Tongue (tissue), 2 donors: ENCODE data around the gene MEIS3. TPM values are rescaled to one million over a fixed set of nuclear protein-coding genes. Genes with fewer than 3 reads are reported as not detected.
"Not testable (repeated sequence)": the region's sequence is repeated elsewhere in the genome, so short reads cannot be mapped to it uniquely, and the experiment has no call there.

Experiments
- DNase-seq: peaks from one replicate; pipeline ENCODE4 v3.0.0-alpha.2; 2015
- total RNA-seq: library from RNA; depleted of rRNA; stranded (reverse); fragments of >200 nt; gene quantifications from one replicate; pipeline ENCODE4 v1.2.3, GENCODE V29; 2014

The MEIS3 gene
- total RNA-seq, 1 donor from 2014 or later = 9.9 TPM

DNA sequence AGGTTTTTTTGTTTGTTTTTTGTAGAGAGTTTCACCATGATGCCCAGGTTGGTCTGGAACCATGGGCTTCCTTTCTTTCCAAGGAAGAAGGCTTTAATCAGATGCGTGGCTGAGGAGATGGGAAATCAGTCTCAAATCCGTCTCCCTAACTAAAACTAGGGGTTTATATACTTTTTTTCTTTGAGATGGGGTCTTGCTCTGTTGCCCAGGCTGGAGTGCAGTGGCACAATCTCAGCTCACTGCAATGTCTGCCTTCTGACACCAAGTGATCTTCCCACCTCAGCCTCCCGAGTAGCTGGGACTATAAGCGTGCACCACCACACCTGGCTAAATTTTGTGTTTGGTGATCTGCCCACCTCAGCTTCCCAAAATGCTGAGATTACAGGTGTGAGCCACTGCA lies 34.8 kb downstream of the MEIS3 start:
- DNase-seq = not testable (repeated sequence)

DNA sequence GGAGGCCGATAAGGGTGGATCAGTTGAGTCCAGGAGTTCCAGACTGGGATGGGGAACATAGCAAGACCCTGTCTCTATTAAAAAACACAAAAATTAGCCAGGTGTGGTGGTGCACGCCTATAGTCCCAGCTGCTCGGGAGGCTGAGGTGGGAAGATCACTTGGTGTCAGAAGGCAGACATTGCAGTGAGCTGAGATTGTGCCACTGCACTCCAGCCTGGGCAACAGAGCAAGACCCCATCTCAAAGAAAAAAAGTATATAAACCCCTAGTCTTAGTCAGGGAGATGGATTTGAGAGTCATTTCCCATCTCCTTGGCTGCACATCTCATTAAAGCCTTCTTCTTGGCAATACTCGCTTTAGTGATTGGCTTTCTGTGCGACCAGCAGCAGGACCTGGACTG lies 35.4 kb downstream of the MEIS3 start:
- not testable (repeated sequence) for DNase-seq

DNA sequence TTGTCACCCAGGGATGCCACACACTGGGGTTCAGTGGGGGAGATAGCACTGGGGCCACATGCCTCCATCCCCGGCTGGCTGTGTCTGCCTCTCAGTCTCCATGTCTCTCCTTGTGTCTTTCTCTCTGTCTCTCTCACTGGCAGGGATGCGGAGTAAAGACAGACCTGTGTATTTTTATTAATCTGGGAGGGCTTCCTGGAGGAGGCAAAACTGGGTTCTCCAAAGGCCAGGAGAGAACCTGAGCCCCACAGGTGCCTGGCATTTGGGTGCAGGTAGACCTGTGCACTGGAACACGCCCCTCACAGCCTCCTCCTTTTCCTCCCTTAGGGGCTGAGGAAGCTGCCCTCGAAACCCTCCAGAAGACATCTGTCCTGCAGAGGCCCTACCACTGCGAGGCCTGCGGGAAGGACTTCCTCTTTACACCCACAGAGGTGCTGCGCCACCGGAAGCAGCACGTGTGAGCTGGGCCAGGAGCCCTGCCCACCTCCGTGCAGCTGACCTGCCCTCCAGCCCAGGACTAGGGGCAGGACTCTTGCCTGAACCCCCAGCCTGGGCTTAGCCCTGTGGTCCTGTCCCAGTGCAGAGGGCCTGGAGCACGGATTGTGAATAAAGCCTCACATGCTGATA lies 37.6 kb downstream of the MEIS3 start:
- DNase-seq = no peak

DNA sequence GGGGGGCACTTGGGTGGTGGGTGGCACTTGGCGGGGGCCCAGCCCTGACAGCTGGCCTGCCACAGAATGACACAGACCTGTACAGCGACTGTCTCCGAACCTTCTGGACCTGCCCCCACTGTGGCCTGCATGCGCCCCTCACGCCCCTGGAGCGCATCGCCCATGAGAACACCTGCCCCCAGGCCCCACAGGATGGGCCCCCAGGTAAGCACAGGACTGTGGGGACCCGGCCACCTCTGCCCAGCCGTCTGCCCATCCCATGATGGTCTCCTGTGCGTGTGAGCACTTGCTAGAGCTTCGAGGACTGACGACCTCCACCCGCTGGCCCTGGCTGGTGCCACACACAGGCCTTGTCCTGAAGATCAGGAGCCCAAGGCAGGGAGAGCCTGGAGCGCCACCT lies 38.2 kb downstream of the MEIS3 start:
- DNase-seq = no peak

DNA sequence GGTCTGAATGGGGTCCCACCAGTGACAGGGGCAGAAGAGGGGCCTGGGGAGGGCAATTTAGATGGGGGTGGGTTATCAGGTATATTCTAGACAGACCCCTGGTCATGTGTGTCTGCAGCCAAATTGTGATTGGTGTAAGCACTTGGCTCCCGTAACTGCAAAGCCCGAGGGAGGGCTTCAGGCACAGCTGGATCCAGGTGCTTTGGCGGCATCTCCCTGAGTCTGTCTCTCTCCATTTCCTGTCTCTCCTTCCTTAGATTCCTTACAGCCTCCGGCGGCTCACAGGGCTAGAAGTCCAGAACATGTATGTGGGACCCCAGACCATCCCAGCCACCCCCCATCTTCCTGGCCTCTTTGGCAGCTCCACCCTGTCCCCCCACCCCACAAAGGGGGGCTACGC lies 38.8 kb downstream of the MEIS3 start:
- DNase-seq = no peak

DNA sequence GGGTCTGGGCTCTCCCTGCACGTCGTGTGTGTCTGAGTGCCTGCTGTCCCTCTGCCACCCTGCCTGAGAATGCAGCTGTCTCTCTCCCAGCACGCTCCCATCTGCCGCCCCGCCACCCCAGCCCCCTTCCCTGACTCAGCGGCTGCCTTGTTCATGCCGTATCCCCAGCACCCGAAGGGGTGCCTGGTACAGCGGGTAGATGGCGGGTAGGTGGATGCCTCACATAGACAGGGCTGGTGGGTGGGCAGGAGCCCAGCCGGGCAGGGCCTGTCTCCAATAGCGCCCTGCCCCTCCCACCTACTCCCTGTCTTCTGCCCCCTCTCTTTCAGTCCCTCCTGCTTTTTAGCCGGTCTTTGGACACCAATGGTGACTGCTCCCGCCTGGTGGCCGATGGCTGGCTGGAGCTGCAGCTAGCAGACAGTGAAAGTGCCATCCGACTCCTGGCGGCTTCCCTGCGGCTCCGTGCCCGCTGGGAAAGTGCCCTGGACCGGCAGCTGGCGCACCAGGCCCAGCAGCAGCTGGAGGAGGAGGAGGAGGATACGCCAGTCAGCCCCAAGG lies 39.9 kb downstream of the MEIS3 start:
- peak; percentile 72 for DNase-seq

DNA sequence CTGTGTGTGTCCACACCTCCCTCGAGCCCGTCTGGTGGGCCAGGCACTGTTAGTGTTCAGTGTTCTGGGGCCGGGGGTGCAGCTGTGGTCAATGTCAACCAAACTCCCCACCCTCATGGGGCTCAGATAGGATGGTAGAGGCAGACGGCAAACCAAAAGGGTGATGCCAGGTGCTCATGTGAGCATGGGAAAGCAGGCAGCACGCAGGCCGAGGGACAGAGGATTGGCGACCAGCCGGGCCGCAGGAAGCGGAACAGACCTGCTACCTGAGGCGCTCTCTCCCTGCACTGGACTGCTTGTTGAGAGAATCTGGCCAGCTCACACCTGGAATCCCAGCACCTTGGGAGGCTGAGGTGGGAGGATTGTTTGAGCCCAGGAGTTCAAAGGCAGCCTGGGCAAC lies 41.1 kb downstream of the MEIS3 start:
- DNase-seq = no peak

DNA sequence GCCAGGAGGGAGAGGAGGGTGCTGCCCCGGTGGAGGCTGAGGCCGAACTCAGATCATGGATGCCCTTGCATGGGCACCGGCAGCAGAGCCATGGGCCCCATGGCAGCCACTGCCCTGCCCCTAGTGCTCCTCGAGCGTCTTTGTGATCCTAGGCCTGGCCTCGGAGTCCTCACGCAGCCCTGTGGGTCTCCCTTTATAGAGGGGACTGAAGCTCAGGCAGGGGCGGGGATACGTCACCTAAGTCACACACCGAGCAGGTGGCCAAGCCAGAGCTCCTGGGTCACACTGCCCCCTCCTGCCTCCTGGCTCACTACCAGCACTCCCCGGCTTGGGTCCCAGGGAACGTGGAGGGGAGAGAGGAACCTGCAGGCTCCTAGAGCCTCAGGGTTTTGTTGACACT lies 41.5 kb downstream of the MEIS3 start:
- no peak for DNase-seq

DNA sequence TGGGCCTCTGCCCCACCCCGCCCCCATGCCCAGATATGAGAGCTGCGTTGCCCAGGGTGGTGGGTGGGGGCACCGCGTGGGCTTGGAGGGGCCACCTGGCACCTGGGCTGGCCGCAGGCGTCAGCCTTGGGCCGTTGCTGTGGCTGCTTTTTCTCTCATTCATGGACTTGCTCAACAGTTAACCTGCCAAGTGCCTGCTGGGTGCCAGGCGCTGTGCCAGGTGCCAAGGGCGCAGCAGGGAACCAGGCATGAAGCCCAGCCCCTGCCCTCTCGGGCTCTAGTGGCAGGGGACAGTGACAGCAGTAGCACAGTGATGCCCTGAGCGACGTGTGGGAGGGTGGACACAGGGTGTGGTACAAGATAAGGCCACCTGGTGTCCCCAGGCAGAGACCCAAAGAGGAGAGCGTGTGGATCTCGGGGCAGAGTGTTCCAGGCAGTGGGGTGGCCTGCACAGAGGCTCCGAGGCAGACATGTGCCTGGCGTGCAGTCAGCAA lies 42.1 kb downstream of the MEIS3 start:
- no peak for DNase-seq

DNA sequence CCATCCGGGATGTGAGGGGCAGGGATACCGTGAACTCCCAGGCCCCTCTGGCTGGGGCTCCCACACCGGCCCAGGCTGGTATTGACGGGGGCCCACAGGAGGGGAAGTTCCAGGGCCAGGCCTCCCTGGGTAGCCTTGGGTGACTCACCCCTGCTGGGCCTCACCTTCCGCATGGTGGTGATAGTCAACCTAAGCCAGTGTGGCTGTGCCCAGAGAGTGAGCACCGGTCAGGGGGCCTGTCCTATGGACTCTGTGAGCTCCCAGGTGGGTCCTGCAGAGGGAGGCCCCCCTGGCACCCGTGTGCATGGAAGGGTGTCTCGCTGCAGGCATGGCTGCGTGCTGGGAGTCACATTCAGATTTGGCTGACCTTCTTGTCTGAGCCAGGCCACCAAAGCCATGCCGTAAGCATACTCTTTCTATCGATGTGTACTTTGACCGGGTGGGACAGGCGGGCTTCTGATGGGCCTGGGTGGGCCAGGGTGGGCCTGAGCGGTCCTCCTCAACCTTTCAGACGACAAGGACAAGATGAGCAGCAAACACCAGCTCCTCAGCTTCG lies 42.7 kb downstream of the MEIS3 start:
- no peak for DNase-seq

DNA sequence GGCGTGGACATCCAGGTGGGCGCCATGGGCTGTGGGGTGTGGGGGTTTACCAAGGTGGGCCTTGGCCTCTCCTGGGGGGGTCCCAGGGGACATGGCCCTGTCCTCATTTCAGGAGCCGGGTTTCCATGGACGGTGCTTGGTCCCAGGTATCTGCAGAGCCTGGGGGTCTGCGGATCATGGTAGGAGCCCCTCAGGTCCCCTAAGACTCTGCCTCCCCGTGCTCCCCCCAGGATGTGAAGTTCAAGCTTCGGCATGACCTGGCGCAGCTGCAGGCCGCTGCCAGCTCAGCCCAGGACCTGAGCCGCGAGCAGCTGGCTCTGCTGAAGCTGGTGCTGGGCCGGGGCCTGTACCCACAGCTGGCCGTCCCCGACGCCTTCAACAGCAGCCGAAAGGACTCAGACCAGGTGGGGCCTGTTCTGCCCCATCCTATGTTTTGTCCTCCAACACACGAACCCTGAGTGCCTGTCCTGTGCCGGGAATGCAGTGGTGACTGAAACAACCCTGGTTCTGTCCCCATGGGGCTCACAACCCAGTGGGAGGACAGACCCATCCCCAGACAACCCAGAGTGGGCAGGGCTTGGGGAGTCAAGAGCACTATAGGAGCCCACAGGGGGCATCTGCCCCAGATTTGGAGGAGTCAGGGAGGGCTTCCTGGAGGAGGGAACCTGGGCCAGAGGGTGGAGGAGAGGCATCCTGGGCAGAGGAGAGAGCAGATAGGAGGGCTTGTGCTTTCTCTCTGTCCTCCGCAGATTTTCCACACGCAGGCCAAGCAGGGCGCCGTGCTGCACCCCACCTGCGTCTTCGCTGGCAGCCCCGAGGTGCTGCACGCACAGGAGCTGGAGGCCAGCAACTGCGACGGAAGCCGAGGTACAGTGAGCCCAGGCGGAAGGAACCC lies 43.4 kb downstream of the MEIS3 start:
- DNase-seq = no peak

DNA sequence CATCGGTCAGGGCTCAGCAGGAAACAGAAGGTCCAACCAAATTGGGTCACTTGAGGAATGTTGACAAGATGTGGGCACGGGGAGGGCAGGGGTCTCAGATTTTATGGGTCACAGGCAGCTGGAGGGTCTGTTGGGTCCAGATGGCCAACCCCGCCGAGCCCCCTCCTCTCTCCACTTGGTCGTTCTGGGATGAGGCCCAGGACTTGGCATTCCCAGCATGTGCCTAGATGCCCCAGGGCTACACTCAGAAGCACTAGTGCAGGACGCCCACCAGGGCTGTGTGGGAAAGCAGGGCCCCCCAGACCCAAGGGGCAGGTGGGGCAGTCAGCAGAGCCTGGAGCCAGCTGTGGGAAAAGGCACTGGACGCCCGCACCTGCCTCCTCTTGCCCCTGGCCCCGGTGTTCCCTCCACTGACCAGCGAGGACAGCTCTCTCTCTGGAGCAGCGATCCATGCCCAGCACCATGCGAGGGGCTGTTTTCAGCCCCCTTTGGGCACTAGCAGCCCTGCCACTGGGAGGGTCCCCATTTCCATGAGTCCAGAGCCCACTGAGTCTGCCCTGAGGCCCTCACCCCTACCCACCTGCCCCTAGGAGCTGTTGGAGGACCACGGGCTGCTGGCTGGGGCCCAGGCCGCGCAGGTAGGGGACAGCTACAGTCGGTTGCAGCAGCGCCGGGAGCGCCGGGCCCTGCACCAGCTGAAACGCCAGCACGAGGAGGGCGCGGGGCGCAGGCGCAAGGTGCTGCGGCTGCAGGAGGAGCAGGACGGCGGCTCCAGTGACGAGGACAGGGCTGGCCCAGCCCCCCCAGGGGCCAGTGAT lies 44.2 kb downstream of the MEIS3 start:
- DNase-seq = no peak

DNA sequence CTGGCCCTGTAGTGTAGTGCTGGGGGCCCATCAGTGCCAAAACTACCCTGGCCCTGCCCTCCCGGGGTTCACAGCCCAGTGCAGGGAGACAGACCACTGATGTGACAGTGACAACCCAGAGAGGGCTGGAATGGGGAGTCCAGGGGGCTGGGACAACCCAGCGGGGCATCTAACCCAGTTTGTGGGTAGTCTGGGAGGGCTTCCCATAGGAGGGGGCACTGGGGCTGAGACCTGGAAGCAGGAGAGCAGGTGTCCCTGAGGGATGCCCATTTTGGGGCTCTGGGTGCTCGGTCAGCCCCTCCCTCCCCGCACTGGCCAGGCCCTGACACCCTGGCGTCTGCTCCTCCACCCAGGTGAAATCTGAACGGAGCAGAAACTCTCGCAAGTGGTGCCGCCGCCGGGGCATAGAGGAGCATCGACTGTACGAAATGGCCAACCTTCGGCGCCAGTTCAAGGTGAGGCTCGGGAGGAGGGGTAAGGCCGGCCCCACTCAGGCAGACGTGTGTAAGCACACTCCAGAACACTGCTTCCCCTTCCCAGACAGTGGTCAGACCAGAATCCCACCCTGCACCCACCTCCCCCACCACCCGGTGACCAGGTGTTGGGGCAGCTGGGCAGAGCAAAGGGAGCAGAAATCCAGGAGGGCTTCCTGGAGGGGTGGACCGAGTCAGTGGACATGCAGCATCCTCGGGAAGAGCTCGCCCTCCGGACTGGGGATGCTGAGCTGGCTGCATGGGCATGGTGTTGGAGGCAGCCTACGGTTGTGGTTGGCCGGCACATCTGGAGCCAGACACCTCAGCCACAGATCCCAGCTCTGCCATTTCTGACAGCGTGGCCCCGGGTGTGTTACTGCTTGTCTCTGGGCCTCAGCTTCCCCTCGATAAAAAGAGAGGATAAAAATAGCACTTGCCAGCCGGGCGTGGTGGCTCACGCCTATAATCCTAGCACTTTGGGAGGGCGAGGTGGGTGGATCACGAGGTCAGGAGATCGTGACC lies 45.8 kb downstream of the MEIS3 start:
- no peak for DNase-seq

DNA sequence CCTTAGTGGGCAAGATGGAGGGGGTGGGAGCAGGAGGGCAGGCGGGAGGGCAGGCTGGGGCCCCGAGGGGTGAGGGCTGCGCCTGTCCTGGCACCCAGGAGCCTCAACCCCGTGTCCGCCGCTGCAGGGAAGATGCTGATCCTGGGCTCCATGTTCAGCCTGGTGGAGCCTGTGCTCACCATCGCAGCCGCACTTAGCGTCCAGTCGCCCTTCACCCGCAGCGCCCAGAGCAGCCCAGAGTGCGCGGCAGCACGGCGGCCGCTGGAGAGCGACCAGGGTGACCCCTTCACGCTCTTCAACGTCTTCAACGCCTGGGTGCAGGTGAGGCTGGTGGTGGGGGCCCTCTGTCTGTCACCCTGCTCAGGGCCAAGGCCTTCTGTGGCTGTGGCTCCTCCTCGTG lies 46.7 kb downstream of the MEIS3 start:
- DNase-seq = no peak

DNA sequence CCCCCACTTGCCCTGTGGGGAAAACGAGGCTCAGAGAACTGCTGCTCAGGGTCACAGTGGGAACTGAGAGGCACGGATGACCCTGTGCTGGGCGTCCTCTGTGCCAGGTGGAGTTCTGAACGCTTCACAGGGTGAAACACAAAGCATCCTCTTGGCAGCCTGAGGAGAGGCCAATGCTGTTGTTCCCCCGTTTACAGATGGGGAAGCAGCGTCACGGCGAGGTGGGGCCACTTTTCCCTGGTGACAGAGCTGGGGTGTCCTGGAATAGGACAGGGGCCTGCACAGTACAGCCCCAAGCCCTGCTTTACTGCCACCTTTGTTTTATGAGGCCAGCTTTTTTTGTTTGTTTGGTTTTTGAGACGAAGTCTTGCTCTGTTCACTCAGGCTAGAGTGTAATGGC lies 48.1 kb downstream of the MEIS3 start:
- no peak for DNase-seq

DNA sequence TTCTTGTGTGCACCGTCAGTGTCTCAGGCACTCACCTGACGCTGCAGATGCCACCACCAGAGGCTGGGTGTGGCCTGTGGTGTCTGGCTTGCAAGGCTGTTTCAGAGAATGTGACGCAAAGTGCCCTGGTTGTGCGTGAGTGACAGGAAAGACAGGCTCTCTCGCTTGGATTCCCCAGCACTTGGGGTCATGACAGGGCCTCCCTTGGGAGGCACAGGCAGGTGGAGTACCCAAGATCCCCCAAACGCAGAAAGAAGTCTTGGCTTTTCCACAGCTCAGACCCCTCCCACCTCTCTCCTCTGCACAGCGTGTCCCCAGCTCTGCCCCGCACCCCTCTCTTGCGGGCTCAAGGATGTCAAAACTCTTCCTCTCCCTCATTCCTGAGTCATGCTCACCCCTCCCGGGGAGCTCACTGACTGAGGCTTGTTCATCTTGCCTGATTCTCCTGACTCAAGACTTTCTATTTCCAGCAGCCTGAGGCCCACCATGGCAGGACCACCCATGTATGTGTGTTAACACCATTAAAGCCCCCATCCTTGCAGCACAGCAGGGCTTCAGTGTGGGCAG lies 49.2 kb downstream of the MEIS3 start:
- DNase-seq = no peak

DNA sequence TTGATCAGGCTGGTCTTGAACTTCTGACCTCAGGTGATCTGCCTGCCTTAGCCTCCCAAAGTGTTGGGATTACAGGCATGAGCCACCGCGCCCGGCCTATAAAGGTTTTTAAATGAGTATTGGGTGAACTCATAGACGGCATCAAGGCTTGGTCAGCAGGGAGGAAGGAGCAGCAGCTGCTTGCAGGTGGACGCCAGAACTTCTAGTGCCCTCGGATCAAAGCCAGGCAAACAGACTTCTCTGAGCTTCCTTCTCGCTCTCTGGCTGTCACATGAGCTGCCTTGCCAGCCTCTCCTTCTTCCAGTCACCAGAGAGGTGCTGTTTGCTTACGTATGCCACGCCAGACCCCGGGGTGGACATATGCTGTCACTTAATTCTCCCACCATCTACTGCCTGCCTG lies 53.9 kb downstream of the MEIS3 start:
- DNase-seq = not testable (repeated sequence)

DNA sequence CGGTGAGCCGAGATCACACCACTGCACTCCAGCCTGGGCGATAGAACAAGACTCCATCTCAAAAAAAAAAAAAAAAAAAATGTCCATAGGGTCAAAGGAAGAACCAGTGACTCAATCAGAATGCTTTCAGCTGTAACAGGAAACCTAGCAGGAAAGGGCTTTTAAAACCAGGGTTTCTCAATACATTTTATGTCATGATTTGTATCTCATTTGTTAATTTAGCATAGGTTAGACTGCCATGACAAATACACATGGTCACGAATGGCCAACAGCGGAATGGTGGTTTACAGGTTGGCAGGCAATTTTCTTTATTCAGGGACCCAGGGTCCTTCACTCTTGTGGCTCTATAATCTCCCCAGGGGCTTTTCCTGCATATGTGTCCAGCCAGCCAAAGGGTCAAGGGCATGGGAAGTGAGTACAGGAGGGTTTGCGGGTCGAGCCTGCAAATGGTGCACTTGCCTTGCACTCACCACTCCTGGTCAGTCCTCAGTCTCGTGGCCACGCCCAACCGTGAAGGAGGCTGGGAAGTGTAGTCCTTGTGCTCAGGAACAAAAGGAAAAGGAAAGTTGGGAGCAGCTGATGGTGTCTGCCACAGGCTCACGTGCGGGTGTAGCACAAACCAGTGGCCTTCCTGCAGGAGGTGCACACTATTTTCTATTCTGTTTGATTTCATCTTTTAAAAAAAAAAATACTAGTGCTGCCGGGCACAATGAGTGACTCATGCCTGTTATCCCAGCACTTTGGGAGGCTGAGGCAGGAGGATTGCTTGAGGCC lies 55.4 kb downstream of the MEIS3 start:
- no peak for DNase-seq

DNA sequence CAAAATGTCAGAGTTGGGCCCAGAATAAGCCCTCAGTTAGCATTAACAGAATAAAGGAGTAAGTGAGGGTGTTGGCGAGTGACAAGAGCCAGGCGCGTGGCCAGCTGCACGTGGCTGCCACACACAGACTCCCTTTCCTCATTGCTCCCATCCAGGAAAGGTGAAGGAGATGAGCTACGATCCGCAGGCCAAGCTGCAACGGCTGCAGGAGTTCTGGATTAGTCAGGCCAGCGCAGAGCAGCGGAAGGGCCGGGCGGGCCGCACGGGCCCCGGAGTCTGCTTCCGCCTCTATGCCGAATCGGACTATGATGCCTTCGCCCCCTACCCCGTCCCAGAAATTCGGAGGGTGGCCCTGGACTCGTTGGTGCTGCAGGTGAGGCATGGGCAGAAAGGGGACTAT lies 57.0 kb downstream of the MEIS3 start:
- no peak for DNase-seq

DNA sequence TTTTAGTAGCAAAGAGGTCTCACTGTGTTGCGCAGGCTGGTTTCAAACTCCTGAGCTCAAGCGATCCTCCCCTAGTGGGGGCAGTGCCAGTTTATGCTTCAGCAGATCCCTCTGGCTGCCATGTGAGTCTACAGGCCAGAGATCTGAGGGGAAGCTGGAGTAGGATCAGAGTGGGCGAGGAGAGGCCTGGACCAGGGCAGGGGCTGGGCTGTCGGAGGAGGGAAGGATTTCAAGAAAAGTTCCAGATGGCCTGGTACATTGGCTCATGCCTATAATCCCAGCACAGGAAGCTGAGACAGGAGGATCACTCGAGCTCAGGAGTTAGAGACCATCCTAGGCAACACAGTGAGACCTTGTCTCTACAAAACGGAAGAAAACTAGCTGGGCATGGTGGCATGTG lies 60.4 kb downstream of the MEIS3 start:
- DNase-seq = no peak
